H1 (cell line): ENCODE results near the gene EXOC2. TPM values are rescaled to one million over a fixed set of nuclear protein-coding genes. Genes with fewer than 3 reads are reported as not detected.

Experiments used
- CTCF ChIA-PET: fragments of 300-600 bp; sonication (Branson Sonifier 250); formaldehyde crosslinking; loops from one replicate; lab custom pipeline; 2021; ENCODE audit not compliant: partially characterized antibody; lab: Charles Lee
- POLR2A ChIA-PET: fragments of 300-600 bp; sonication (Branson Sonifier 250); formaldehyde crosslinking; loops from one replicate; lab custom pipeline; 2021; ENCODE audit warnings: inconsistent platforms; ENCODE audit not compliant: partially characterized antibody; lab: Charles Lee
- DNase-seq, 2 experiments: peaks; one replicate each; pipeline versions ENCODE4 v3.0.0 to v3.0.0-alpha.2; 2010 to 2022; ENCODE audit warnings: low spot score in 2 of 2, low read depth in 1 of 2, mixed read lengths in 1 of 2
- FAIRE-seq: peaks from 2 replicates; lab custom pipeline; 2011; peaks lifted over from hg19 to GRCh38; lab: Jason Lieb, UNC
- H2AFZ ChIP-seq: 2 replicates; pipeline ENCODE4 v1.8.1; 2012; ENCODE audit warnings: low read length, inconsistent platforms
- H2AK5ac ChIP-seq: 2 replicates; pipeline ENCODE4 v1.6.1; 2013; ENCODE audit warnings: low read depth, low read length
- H2BK120ac ChIP-seq: replicated peaks from 2 replicates; pipeline ENCODE3; 2013; ENCODE audit warnings: low read depth, low read length, inconsistent platforms
- H2BK12ac ChIP-seq: 2 replicates; pipeline ENCODE4 v1.6.1; 2013; ENCODE audit warnings: low read depth, low read length
- H2BK15ac ChIP-seq: 2 replicates; pipeline ENCODE4 v1.6.1; 2013; ENCODE audit warnings: low read length
- H2BK20ac ChIP-seq: 2 replicates; pipeline ENCODE4 v1.6.1; 2013; ENCODE audit warnings: low read length
- H2BK5ac ChIP-seq: 2 replicates; pipeline ENCODE4 v1.6.1; 2013; ENCODE audit warnings: low read depth, low read length
- H3K14ac ChIP-seq: 2 replicates; pipeline ENCODE4 v1.6.1; 2013; ENCODE audit warnings: inconsistent platforms; ENCODE audit not compliant: insufficient read length
- H3K18ac ChIP-seq: 2 replicates; pipeline ENCODE4 v1.6.1; 2013; ENCODE audit warnings: low read length; ENCODE audit errors: extremely low read depth
- H3K23ac ChIP-seq: 2 replicates; pipeline ENCODE4 v1.6.1; 2013; ENCODE audit warnings: inconsistent platforms; ENCODE audit not compliant: insufficient read length
- H3K23me2 ChIP-seq: 2 replicates; pipeline ENCODE4 v1.6.1; 2013; ENCODE audit warnings: low read depth, low read length
- H3K27ac ChIP-seq: 2 replicates; pipeline ENCODE4 v1.6.1; 2011; ENCODE audit warnings: low read depth, low read length, inconsistent platforms
- H3K27me3 ChIP-seq, 4 experiments: replicated peaks in 1 of 4; 1 replicate in 1 of 4; 2 replicates in 3 of 4; pipeline versions ENCODE4 v1.6.1 to v1.8.1; 2011 to 2013; ENCODE audit warnings: low read length in 3 of 4, mild to moderate bottlenecking in 3 of 4, inconsistent platforms in 2 of 4, mixed read lengths in 2 of 4, moderate library complexity in 1 of 4; ENCODE audit not compliant: control insufficient read depth in 3 of 4, insufficient read depth in 3 of 4; ENCODE audit errors: extremely low read depth in 1 of 4
- H3K36me3 ChIP-seq, 4 experiments: 2 replicates each; pipeline versions ENCODE4 v1.6.1 to v1.8.1; 2011 to 2013; ENCODE audit warnings: mild to moderate bottlenecking in 4 of 4, low read length in 3 of 4, moderate library complexity in 2 of 4, control low read depth in 1 of 4, inconsistent platforms in 1 of 4; ENCODE audit not compliant: insufficient read depth in 4 of 4, control insufficient read depth in 2 of 4
- H3K4ac ChIP-seq: replicated peaks from 2 replicates; pipeline ENCODE3; 2013; ENCODE audit warnings: low read length, low read depth, mixed read lengths, inconsistent platforms; ENCODE audit not compliant: insufficient read length
- H3K4me1 ChIP-seq, 4 experiments: replicated peaks in 1 of 4; 1 replicate in 1 of 4; 2 replicates in 3 of 4; pipeline versions ENCODE4 v1.6.1 to v1.8.1; 2011 to 2013; ENCODE audit warnings: low read length in 3 of 4, inconsistent platforms in 2 of 4, mixed read lengths in 1 of 4; ENCODE audit not compliant: insufficient read depth in 4 of 4, control insufficient read depth in 3 of 4
- H3K4me2 ChIP-seq, 2 experiments: 2 replicates each; pipeline versions ENCODE4 v1.6.1 to v1.8.1; 2011 to 2013; ENCODE audit warnings: low read depth in 2 of 2, low read length in 2 of 2, control low read depth in 1 of 2, inconsistent platforms in 1 of 2, mild to moderate bottlenecking in 1 of 2; ENCODE audit not compliant: insufficient read depth in 1 of 2
- H3K4me3 ChIP-seq, 4 experiments: fragments of 200-600, 300-600 bp in 1 of 4; sonication (generic), shearing (Covaris generic), sonication (Bioruptor Twin) in 1 of 4; 2 replicates each; pipeline versions ENCODE4 v1.5.1 to v1.8.1; 2011 to 2016; ENCODE audit warnings: low read length in 4 of 4, low read depth in 3 of 4, control low read depth in 2 of 4, inconsistent platforms in 2 of 4, mild to moderate bottlenecking in 2 of 4, mixed read lengths in 1 of 4, moderate library complexity in 1 of 4; ENCODE audit not compliant: insufficient read depth in 2 of 4; ENCODE audit errors: extremely low read depth in 1 of 4
- H3K56ac ChIP-seq: replicated peaks from 2 replicates; pipeline ENCODE3; 2013; ENCODE audit warnings: low read depth, mild to moderate bottlenecking, mixed read lengths, low read length, inconsistent platforms; ENCODE audit not compliant: insufficient read length
- H3K79me1 ChIP-seq: 2 replicates; pipeline ENCODE4 v1.6.1; 2013; ENCODE audit warnings: low read depth, low read length, control low read depth
- H3K79me2 ChIP-seq, 2 experiments: 2 replicates each; pipeline versions ENCODE4 v1.6.1 to v1.8.1; 2012 to 2013; ENCODE audit warnings: low read length in 2 of 2, mild to moderate bottlenecking in 2 of 2, inconsistent platforms in 1 of 2; ENCODE audit not compliant: insufficient read depth in 2 of 2, control insufficient read depth in 1 of 2
- H3K9ac ChIP-seq, 4 experiments: replicated peaks in 1 of 4; 1 replicate in 1 of 4; 2 replicates in 3 of 4; pipeline versions ENCODE4 v1.6.1 to v1.8.1; 2011 to 2013; ENCODE audit warnings: low read depth in 3 of 4, low read length in 3 of 4, control low read depth in 2 of 4, mild to moderate bottlenecking in 2 of 4, moderate library complexity in 2 of 4, inconsistent platforms in 1 of 4; ENCODE audit errors: extremely low read depth in 1 of 4
- H3K9me3 ChIP-seq, 2 experiments: 2 replicates each; pipeline versions ENCODE4 v1.6.1 to v1.8.1; 2012 to 2013; ENCODE audit warnings: mild to moderate bottlenecking in 2 of 2, moderate library complexity in 2 of 2, control low read depth in 1 of 2, inconsistent platforms in 1 of 2, low read depth in 1 of 2, low read length in 1 of 2, mixed read lengths in 1 of 2; ENCODE audit not compliant: insufficient read depth in 2 of 2
- H4K20me1 ChIP-seq, 2 experiments: replicated peaks in 1 of 2; 2 replicates each; pipeline versions ENCODE3 to v1.8.1; 2011 to 2013; ENCODE audit warnings: inconsistent platforms in 2 of 2, low read length in 2 of 2, mild to moderate bottlenecking in 1 of 2; ENCODE audit not compliant: insufficient read depth in 2 of 2, control insufficient read depth in 1 of 2
- H4K5ac ChIP-seq: 2 replicates; pipeline ENCODE4 v1.6.1; 2013; ENCODE audit warnings: low read length, low read depth, mixed read lengths, inconsistent platforms; ENCODE audit not compliant: insufficient read length
- H4K8ac ChIP-seq: 2 replicates; pipeline ENCODE4 v1.8.0; 2013; ENCODE audit warnings: mild to moderate bottlenecking, moderate library complexity, low read length, inconsistent platforms; ENCODE audit not compliant: insufficient read depth; ENCODE audit errors: extremely low read depth
- H4K91ac ChIP-seq: replicated peaks from 2 replicates; pipeline ENCODE3; 2013; ENCODE audit warnings: low read length, mixed read lengths, inconsistent platforms; ENCODE audit not compliant: insufficient read length
- ATF2 ChIP-seq: IDR thresholded peaks from 2 replicates; pipeline ENCODE4 v1.6.1; 2012; ENCODE audit warnings: low read length, inconsistent platforms
- CREB1 ChIP-seq: IDR thresholded peaks from 2 replicates; pipeline ENCODE4 v1.6.1; 2012; ENCODE audit warnings: inconsistent platforms
- E2F6 ChIP-seq: IDR thresholded peaks from 2 replicates; pipeline ENCODE4 v1.6.1; 2012; ENCODE audit warnings: inconsistent platforms
- EGR1 ChIP-seq: IDR thresholded peaks from 2 replicates; pipeline ENCODE4 v1.6.1; 2011; ENCODE audit warnings: low read depth, low read length, borderline replicate concordance
- GTF2F1 ChIP-seq: IDR thresholded peaks from 2 replicates; pipeline ENCODE4 v1.6.1; 2012; ENCODE audit warnings: low read depth, low read length, improper control_type of control experiment, borderline replicate concordance
- NRF1 ChIP-seq: IDR thresholded peaks from 2 replicates; pipeline ENCODE4 v1.6.1; 2011; ENCODE audit warnings: mild to moderate bottlenecking, low read depth, low read length, improper control_type of control experiment
- RBBP5 ChIP-seq: IDR thresholded peaks from 2 replicates; pipeline ENCODE4 v1.7.1; 2012; ENCODE audit warnings: low read depth, mild to moderate bottlenecking, inconsistent platforms, low read length, moderate library complexity, borderline replicate concordance
- SUZ12 ChIP-seq: fragments of 200-600 bp; sonication (generic); IDR thresholded peaks from 2 replicates; pipeline ENCODE4 v1.6.1; 2012; ENCODE audit warnings: mild to moderate bottlenecking, inconsistent platforms, low read length, moderate library complexity, mixed read lengths
- TCF12 ChIP-seq: IDR thresholded peaks from 2 replicates; pipeline ENCODE4 v1.6.1; 2011; ENCODE audit warnings: low read depth, mild to moderate bottlenecking, low read length
- ZNF274 ChIP-seq: IDR thresholded peaks from 2 replicates; pipeline ENCODE4 v1.7.0; 2012; ENCODE audit warnings: low read length, borderline replicate concordance; ENCODE audit errors: extremely low read depth
- WGBS, 2 experiments: shearing (Covaris generic) in 1 of 2; methylation state at CpG; one replicate each; pipeline versions ENCODE4 v1.1.6 to v1.1.7; 2013 to 2015; ENCODE audit warnings: low lambda C conversion rate in 2 of 2, mixed read lengths in 2 of 2, inconsistent platforms in 1 of 2, low coverage in 1 of 2, missing lambda C conversion rate in 1 of 2; ENCODE audit not compliant: insufficient replicate concordance in 2 of 2, insufficient coverage in 1 of 2, insufficient read length in 1 of 2; ENCODE audit errors: extremely low coverage in 1 of 2, missing lambda C conversion rate in 1 of 2; 5-methylcytosine and 5-hydroxymethylcytosine counted together
- polyA plus RNA-seq, 7 experiments: library from polyadenylated mRNA; depleted of rRNA in 3 of 7; stranded (reverse) in 5 of 7; unstranded in 2 of 7; fragments of >200 nt in 5 of 7; fragments of 200-250 nt in 2 of 7; gene quantifications; 1 replicate in 5 of 7; 2 replicates in 1 of 7; 4 replicates in 1 of 7; pipeline versions ENCODE4 v1.2.1 to v1.2.3, GENCODE V29; 2011 to 2013; ENCODE audit warnings: missing spikeins in 2 of 7, mixed read lengths in 2 of 7
- total RNA-seq: library from RNA; stranded (reverse); fragmentation: NEBNext Ultra II Directional; extraction: Animal tissue kit (Norgen Biotek cat#: 25700); gene quantifications from 2 replicates; pipeline ENCODE4 v1.2.1, GENCODE V29; 2021
- TF ChIP-seq, protein P1 (sequence below): IDR thresholded peaks from 2 replicates; pipeline ENCODE4 v1.6.1; 2011; ENCODE audit warnings: low read length, improper control_type of control experiment

The EXOC2 gene
- total and polyA plus RNA-seq, 2 of the 8 experiments (the other 6 are each of a cell fraction or from before 2014, with no cell fraction given), result 25.5 to 44.4 TPM

DNA sequence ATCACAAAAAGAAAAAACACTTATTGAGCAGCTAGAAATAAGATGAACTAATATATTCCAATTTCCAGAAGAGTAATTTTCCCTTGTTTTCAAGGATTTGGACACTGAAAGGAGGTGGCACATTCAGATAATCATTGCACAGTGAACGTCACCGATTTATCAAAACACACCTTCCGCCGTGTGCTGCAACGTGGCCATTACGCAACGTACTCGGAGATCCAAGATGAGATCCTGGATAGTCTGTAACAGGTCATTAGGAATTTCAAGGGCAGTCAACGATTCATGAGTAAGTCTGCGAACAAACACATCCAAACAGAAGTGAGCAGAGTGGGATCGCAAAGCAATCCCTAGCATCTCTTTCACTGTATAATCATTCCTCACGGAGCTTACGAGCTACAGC lies 129.1 kb downstream of the EXOC2 start:
- no peak overlapping the region for H3K4ac ChIP-seq
- 94% methylated on average over 13 of the region's 13 CpGs; no CpG with 5 or more reads in 1 of the 2 experiments for WGBS, 2 experiments
- H3K9ac ChIP-seq, result no peak overlapping the region
- H3K4me3 ChIP-seq, result no peak overlapping the region
- no peak overlapping the region for H2AFZ ChIP-seq
- H2BK20ac ChIP-seq, result no peak overlapping the region
- no peak overlapping the region for H4K91ac ChIP-seq
- no peak overlapping the region for H3K27ac ChIP-seq
- no peak overlapping the region for H2AK5ac ChIP-seq
- H2BK15ac ChIP-seq, result no peak overlapping the region
- H4K20me1 ChIP-seq, result peaks cover 0 to 2% of the 10 kb centered on the region in 2 experiments
- no peak for TF ChIP-seq RBBP5
- TF ChIP-seq, protein P1, sequence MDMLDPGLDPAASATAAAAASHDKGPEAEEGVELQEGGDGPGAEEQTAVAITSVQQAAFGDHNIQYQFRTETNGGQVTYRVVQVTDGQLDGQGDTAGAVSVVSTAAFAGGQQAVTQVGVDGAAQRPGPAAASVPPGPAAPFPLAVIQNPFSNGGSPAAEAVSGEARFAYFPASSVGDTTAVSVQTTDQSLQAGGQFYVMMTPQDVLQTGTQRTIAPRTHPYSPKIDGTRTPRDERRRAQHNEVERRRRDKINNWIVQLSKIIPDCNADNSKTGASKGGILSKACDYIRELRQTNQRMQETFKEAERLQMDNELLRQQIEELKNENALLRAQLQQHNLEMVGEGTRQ, result no peak
- no peak for TF ChIP-seq EGR1
- TF ChIP-seq ZNF274, result no peak
- TF ChIP-seq NRF1, result no peak
- TF ChIP-seq TCF12, result no peak
- no peak for TF ChIP-seq GTF2F1
- TF ChIP-seq ATF2, result no peak
- no peak for TF ChIP-seq SUZ12
- no peak for TF ChIP-seq CREB1
- TF ChIP-seq E2F6, result no peak
- no peak overlapping the region for H3K4me2 ChIP-seq
- H3K56ac ChIP-seq, result no peak overlapping the region
- no peaks in the 10 kb centered on the region for H3K27me3 ChIP-seq
- no peak overlapping the region for H2BK5ac ChIP-seq
- FAIRE-seq, result no peak
- CTCF ChIA-PET, result interaction anchor here (0.9 kb wide), 1 partner anchor 158 kb away, joined by 3 read pairs; no protein-coding TSS in a partner anchor
- H3K23ac ChIP-seq, result no peak overlapping the region
- H3K23me2 ChIP-seq, result no peaks in the 10 kb centered on the region
- POLR2A ChIA-PET, result no interaction called here
- H4K8ac ChIP-seq, result no peak overlapping the region
- H3K18ac ChIP-seq, result no peak overlapping the region
- H3K79me1 ChIP-seq, result no peaks in the 10 kb centered on the region
- H3K4me1 ChIP-seq, result no peaks in the 10 kb centered on the region
- no peaks in the 10 kb centered on the region for H3K9me3 ChIP-seq
- peaks cover 2 to 38% (median 12%) of the 10 kb centered on the region in 4 experiments; a peak in 5 of 8 replicates for H3K36me3 ChIP-seq
- DNase-seq, result no peak
- no peak overlapping the region for H3K14ac ChIP-seq
- H4K5ac ChIP-seq, result no peak overlapping the region
- H3K79me2 ChIP-seq, result no peaks in the 10 kb centered on the region
- H2BK12ac ChIP-seq, result no peak overlapping the region
- no peak overlapping the region for H2BK120ac ChIP-seq
